K562 (cell line): Measurements from ENCODE around the gene VRK3. TPM values are rescaled to one million over a fixed set of nuclear protein-coding genes. Genes with fewer than 3 reads are reported as not detected.

ENCODE experiments used
- ATAC-seq: fragments of 200-7000 bp; cut with Tn5 transposase; 3 replicates; pipeline ENCODE4 v1.9.1; 2020; ENCODE audit warnings: moderate library complexity
- BruUV-seq: library from RNA; stranded (reverse); fragments of 400-500 nt; replicated peaks from 2 replicates; lab custom pipeline; 2021; lab: Mats Ljungman, UMichigan
- CTCF ChIA-PET: fragments of 300-600 bp; formaldehyde crosslinking; extraction: SDS; loops from one replicate; lab custom pipeline; 2021; ENCODE audit warnings: low intra/inter-chr PET ratio; lab: Yijun Ruan, JAX
- POLR2A ChIA-PET: fragments of 300-600, 350-650 bp; sonication (Branson Sonifier 250); formaldehyde crosslinking; extraction: SDS; loops from one replicate; lab custom pipeline; 2021; ENCODE audit warnings: antibody characterized with exemption, inconsistent platforms; lab: Yijun Ruan, JAX
- DNase-seq, 4 experiments: peaks; one replicate each; pipeline versions ENCODE4 v3.0.0 to v3.0.0-alpha.2; 2011 to 2018; ENCODE audit warnings: low spot score in 3 of 4, mixed read lengths in 3 of 4; ENCODE audit errors: extremely low read depth in 1 of 4
- FAIRE-seq: peaks from 2 replicates; lab custom pipeline; 2011; peaks lifted over from hg19 to GRCh38; lab: Jason Lieb, UNC
- H2AFZ ChIP-seq: 2 replicates; pipeline ENCODE4 v1.6.0; 2011; ENCODE audit warnings: low read depth, low read length, control low read depth, inconsistent platforms
- H3K27ac ChIP-seq: fragments of 200-600 bp; 3 replicates; pipeline ENCODE4 v1.8.0; 2011; ENCODE audit warnings: low read depth, mild to moderate bottlenecking, control low read depth, inconsistent platforms, low read length, moderate library complexity, mixed read lengths; ENCODE audit errors: extremely low read depth
- H3K27me3 ChIP-seq, 2 experiments: fragments of 300-600 bp in 1 of 2; 2 replicates in 1 of 2; 3 replicates in 1 of 2; pipeline versions ENCODE4 v1.6.0 to v1.8.0; 2011; ENCODE audit warnings: inconsistent platforms in 2 of 2, low read length in 2 of 2, mild to moderate bottlenecking in 1 of 2, mixed read lengths in 1 of 2, moderate library complexity in 1 of 2; ENCODE audit not compliant: control insufficient read depth in 2 of 2, insufficient read depth in 2 of 2
- H3K36me3 ChIP-seq: fragments of 300-600 bp; 3 replicates; pipeline ENCODE4 v1.8.0; 2011; ENCODE audit warnings: mild to moderate bottlenecking, low read length, inconsistent platforms; ENCODE audit not compliant: control insufficient read depth, insufficient read depth
- H3K4me1 ChIP-seq, 2 experiments: fragments of 200-600 bp in 1 of 2; replicated peaks in 1 of 2; 2 replicates in 1 of 2; 3 replicates in 1 of 2; pipeline versions ENCODE4 v1.5.1 to v1.8.0; 2011; ENCODE audit warnings: inconsistent platforms in 2 of 2, low read length in 2 of 2, mild to moderate bottlenecking in 1 of 2, mixed read lengths in 1 of 2, moderate library complexity in 1 of 2; ENCODE audit not compliant: control insufficient read depth in 2 of 2, insufficient read depth in 2 of 2
- H3K4me2 ChIP-seq: 2 replicates; pipeline ENCODE4 v1.6.1; 2011; ENCODE audit warnings: low read length, control low read depth, inconsistent platforms, mixed read lengths; ENCODE audit not compliant: insufficient read depth
- H3K4me3 ChIP-seq: fragments of 200-600 bp; sonication (generic), shearing (Covaris generic); 2 replicates; pipeline ENCODE4 v1.5.1; 2016; ENCODE audit warnings: control low read depth, inconsistent platforms
- H3K79me2 ChIP-seq: fragments of 200-600 bp; 3 replicates; pipeline ENCODE4 v1.8.0; 2011; ENCODE audit warnings: low read length, inconsistent platforms; ENCODE audit not compliant: control insufficient read depth, insufficient read depth
- H3K9ac ChIP-seq, 2 experiments: 2 replicates each; pipeline versions ENCODE4 v1.6.0 to v1.6.1; 2011; ENCODE audit warnings: low read depth in 2 of 2, low read length in 2 of 2, control low read depth in 1 of 2, inconsistent platforms in 1 of 2, mild to moderate bottlenecking in 1 of 2, mixed read lengths in 1 of 2; ENCODE audit not compliant: insufficient read depth in 1 of 2
- H3K9me1 ChIP-seq: one replicate; pipeline ENCODE4 v1.6.0; 2011; ENCODE audit warnings: inconsistent platforms, mild to moderate bottlenecking, low read length, moderate library complexity; ENCODE audit not compliant: control insufficient read depth, insufficient read depth
- H3K9me3 ChIP-seq: replicated peaks from 2 replicates; pipeline ENCODE4 v1.5.1; 2011; ENCODE audit warnings: low read depth, low read length, inconsistent platforms; ENCODE audit not compliant: control insufficient read depth, insufficient read depth
- H4K20me1 ChIP-seq: replicated peaks from 2 replicates; pipeline ENCODE4 v1.6.1; 2011; ENCODE audit warnings: low read length, inconsistent platforms, mixed read lengths; ENCODE audit not compliant: control insufficient read depth, insufficient read depth
- BHLHE40 ChIP-seq: IDR thresholded peaks from 2 replicates; pipeline ENCODE4 v1.6.1; 2011; ENCODE audit warnings: low read length, improper control_type of control experiment
- HMG20B ChIP-seq: fragments of 250-450 bp; sonication (Bioruptor Pico); IDR thresholded peaks from 2 replicates; pipeline ENCODE4 v1.5.0; 2021; ENCODE audit warnings: mild to moderate bottlenecking
- KDM2B ChIP-seq: fragments of 250-450 bp; sonication (Bioruptor Pico); IDR thresholded peaks from 2 replicates; pipeline ENCODE4 v1.8.0; 2021; ENCODE audit warnings: mild to moderate bottlenecking, moderate library complexity
- MAX ChIP-seq: sonication (generic); formaldehyde crosslinking; IDR thresholded peaks from 2 replicates; pipeline ENCODE4 v1.9.0; 2022; ENCODE audit warnings: mild to moderate bottlenecking, missing genetic modification reagents
- WGBS: fragments of 100-300 bp; shearing (Covaris generic); methylation state at CpG from one replicate; pipeline ENCODE4 v1.1.6; 2016; ENCODE audit warnings: low coverage, mixed read lengths; ENCODE audit not compliant: insufficient coverage; ENCODE audit errors: missing lambda C conversion rate; 5-methylcytosine and 5-hydroxymethylcytosine counted together
- in situ Hi-C: fragments of 300-500 bp; cut with MboI; formaldehyde crosslinking; loops from 4 replicates; pipeline ENCODE4 v1.15.0; 2018; ENCODE audit warnings: inconsistent platforms, mixed read lengths
- intact Hi-C: fragments of 100-400 bp; cut with micrococcal nuclease; formaldehyde crosslinking; loops from 2 replicates; pipeline ENCODE4 v1.14.2; 2022
- polyA plus RNA-seq, 8 experiments: library from polyadenylated mRNA; depleted of rRNA in 4 of 8; stranded (reverse) in 5 of 8; unstranded in 3 of 8; fragments of >200 nt; fragmentation: Nextera tagmentation in 2 of 8; fragmentation: Illumina TruSeq in 1 of 8; extraction: Ambion mirVana in 2 of 8; extraction: Trizol in 1 of 8; gene quantifications; 2 replicates each; pipeline versions ENCODE4 v1.2.1 to v1.2.3, GENCODE V29; 2011 to 2014; ENCODE audit warnings: inconsistent platforms in 1 of 8, missing spikeins in 1 of 8
- total RNA-seq, 7 experiments: library from RNA; depleted of rRNA in 6 of 7; stranded (reverse); fragments of >200 nt in 6 of 7; fragmentation: Illumina TruSeq in 2 of 7; extraction: Trizol in 2 of 7; gene quantifications; 2 replicates each; pipeline versions ENCODE4 v1.2.1 to v1.2.3, GENCODE V29; 2011 to 2021; ENCODE audit warnings: low replicate concordance in 1 of 7

Gene VRK3
- total and polyA plus RNA-seq, 9 of the 15 experiments (the other 6 are each of a cell fraction or from before 2014, with no cell fraction given) = 25.6 to 94.3 (median 42.9) TPM

DNA sequence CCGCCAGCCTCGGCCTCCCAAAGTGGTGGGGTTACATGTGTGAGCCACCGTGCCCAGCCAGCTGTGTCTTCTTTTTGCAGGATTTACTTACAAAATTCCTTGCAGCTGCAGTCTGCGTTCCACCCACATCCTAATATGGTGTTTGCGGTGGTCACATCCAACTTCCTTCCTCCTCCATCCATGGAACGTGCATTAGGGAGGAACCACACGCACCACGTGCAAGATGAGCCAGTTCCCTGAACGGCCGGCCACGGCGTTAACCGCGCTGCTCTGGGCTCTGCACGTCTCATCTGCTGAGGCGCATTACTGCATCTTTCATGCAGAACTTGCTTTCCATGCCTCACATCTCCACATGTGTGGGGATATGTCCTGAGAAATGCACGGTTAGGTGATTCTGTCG, 51.2 kb downstream of the VRK3 start:
- Histone ChIP-seq H3K27me3 (peaks cover 4% of the 10 kb centered on the region in 2 experiments; a peak in 3 of 5 replicates), H3K9me3 (no peaks in the 10 kb centered on the region), H3K4me1 (peaks cover 0 to 20% of the 10 kb centered on the region in 2 experiments; a peak in 3 of 5 replicates), H3K79me2 (no peaks in the 10 kb centered on the region), H2AFZ (no peak overlapping the region), H3K4me2 (no peak overlapping the region), H3K4me3 (no peak overlapping the region), H3K27ac (no peak overlapping the region), H3K9me1 (peaks cover 5% of the 10 kb centered on the region), H3K9ac (no peak overlapping the region), H4K20me1 (peaks cover 5% of the 10 kb centered on the region; the same call in 1 of the 2 replicates), H3K36me3 (no peaks in the 10 kb centered on the region; the same call in 2 of the 3 replicates)
- DNase-seq (no peak), FAIRE-seq (no peak), ATAC-seq (no peak)
- in situ Hi-C loops (no loop called here), intact Hi-C loops (no loop called here)
- 48% methylated on average over 18 of the region's 18 CpGs for WGBS
- BruUV-seq = no TSS peak
- ChIA-PET CTCF (no interaction called here), POLR2A (no interaction called here)
- no peak for TF ChIP-seq KDM2B
- TF ChIP-seq MAX (CRISPR knock-in tag) = peak; percentile 42; the same call in 1 of the 2 replicates
- TF ChIP-seq BHLHE40 = 0 out of 2 replicates have a peak, but pooled peaks have one; percentile 14

DNA sequence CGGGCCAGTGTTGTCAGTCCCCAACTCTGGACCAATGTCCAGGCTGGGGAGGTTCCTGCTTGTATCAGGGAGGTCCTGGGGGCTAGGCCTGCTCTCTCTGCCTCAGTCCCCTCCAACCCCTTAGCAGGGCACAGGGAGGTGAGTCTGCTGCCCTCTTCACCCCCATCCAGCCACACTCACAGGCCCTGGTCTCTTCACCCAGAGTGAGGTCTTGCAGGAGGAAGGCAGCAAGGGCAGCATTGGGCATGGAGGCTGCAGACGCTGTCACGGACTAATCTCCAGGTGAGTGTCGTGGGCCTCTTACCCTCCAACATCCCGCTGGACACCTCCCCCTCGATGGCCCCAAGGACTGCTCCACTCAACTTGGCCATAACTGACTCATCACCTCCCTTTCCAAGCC, 52.3 kb downstream of the VRK3 start:
- ATAC-seq = no peak
- in situ Hi-C loops = no loop called here

More for the DNA sequence above, 52.3 kb downstream of the VRK3 start:
- no peaks in the 10 kb centered on the region; the same call in 2 of the 3 replicates for H3K36me3 ChIP-seq
- H3K9ac ChIP-seq = no peak overlapping the region
- intact Hi-C loops = no loop called here
- TF ChIP-seq HMG20B (CRISPR knock-in tag) = no peak
- no peak overlapping the region for H3K4me3 ChIP-seq
- H4K20me1 ChIP-seq = peaks cover 5% of the 10 kb centered on the region; the same call in 1 of the 2 replicates
- H2AFZ ChIP-seq = no peak overlapping the region
- DNase-seq (no peak), FAIRE-seq (no peak)
- ChIA-PET POLR2A (no interaction called here), CTCF (no interaction called here)
- no peaks in the 10 kb centered on the region for H3K9me3 ChIP-seq
- H3K27ac ChIP-seq = no peak overlapping the region
- peaks cover 4 to 12% of the 10 kb centered on the region in 2 experiments; a peak in 3 of 5 replicates for H3K27me3 ChIP-seq
- WGBS = 19% methylated on average over 5 of the region's 6 CpGs
- H3K79me2 ChIP-seq = no peaks in the 10 kb centered on the region
- peaks cover 5% of the 10 kb centered on the region for H3K9me1 ChIP-seq
- BruUV-seq = no TSS peak
- no peak overlapping the region for H3K4me2 ChIP-seq
- H3K4me1 ChIP-seq = peaks cover 0 to 18% of the 10 kb centered on the region in 2 experiments; a peak in 3 of 5 replicates
